PFSK-1 (cell line): ENCODE measurements around the gene ZBED4.

Experiments used
- FOXP2 ChIP-seq: optimal IDR thresholded peaks from 2 replicates; pipeline ENCODE3; 2011; ENCODE audit warnings: borderline replicate concordance, control low read depth, inconsistent platforms; ENCODE audit not compliant: insufficient read depth; ENCODE audit errors: extremely low read length, extremely low read depth
- POLR2AphosphoS5 ChIP-seq: IDR thresholded peaks from 2 replicates; pipeline ENCODE4 v1.6.1; 2012; ENCODE audit warnings: low read depth, mild to moderate bottlenecking, control low read depth, low read length, moderate library complexity
- SIN3A ChIP-seq: IDR thresholded peaks from 2 replicates; pipeline ENCODE4 v1.6.1; 2012; ENCODE audit warnings: mild to moderate bottlenecking, low read length, moderate library complexity, borderline replicate concordance; ENCODE audit not compliant: insufficient read depth
- TAF1 ChIP-seq: IDR thresholded peaks from 2 replicates; pipeline ENCODE4 v1.6.1; 2012; ENCODE audit warnings: low read length, control low read depth, borderline replicate concordance; ENCODE audit not compliant: insufficient read depth
- TF ChIP-seq, protein P1 (sequence below), 2 experiments: IDR thresholded peaks; 2 replicates each; pipeline versions ENCODE4 v1.6.1 to v1.8.0; 2011 to 2012; ENCODE audit warnings: low read depth in 2 of 2, low read length in 2 of 2, control low read depth in 1 of 2, inconsistent platforms in 1 of 2, mild to moderate bottlenecking in 1 of 2, moderate library complexity in 1 of 2; ENCODE audit not compliant: insufficient read depth in 1 of 2

ZBED4 gene

DNA sequence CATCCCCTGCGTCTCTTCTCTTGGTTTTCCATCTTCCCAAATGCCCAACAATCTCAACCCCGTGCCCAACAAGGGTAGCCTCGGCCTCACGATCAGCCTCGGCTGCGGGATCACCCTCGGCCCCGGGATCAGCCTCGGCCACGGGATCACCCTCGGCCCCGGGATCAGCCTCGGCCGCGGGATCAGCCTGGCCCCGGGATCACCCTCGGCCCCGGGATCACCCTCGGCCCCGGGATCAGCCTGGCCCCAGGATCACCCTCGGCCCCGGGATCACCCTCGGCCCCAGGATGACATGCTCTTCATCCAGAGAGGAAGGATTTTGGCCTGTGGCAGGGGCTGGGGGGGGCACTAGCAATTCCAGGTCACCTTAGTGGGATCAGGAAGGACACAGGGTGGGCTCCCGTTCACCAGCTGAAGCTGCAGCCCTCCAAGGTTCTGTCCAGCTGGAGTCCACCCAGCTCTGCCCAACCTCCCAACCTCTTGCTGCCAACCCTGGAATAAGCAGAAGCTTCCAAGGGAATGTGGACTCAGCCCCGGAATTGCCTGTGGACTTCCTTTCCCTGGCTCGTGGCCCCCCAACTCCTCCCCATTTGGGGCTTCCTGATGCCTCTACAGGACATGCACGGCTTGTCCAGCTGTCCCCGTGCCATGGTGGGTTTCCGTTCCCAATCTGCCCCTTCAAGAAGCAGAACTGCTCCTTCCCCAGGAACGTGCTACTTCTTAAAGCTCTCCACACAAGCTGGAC lies 58.4 kb downstream of the ZBED4 start:
- no peak for TF ChIP-seq POLR2AphosphoS5
- TF ChIP-seq SIN3A, result no peak
- TF ChIP-seq TAF1, result no peak
- no peak for TF ChIP-seq FOXP2
- TF ChIP-seq, protein P1, sequence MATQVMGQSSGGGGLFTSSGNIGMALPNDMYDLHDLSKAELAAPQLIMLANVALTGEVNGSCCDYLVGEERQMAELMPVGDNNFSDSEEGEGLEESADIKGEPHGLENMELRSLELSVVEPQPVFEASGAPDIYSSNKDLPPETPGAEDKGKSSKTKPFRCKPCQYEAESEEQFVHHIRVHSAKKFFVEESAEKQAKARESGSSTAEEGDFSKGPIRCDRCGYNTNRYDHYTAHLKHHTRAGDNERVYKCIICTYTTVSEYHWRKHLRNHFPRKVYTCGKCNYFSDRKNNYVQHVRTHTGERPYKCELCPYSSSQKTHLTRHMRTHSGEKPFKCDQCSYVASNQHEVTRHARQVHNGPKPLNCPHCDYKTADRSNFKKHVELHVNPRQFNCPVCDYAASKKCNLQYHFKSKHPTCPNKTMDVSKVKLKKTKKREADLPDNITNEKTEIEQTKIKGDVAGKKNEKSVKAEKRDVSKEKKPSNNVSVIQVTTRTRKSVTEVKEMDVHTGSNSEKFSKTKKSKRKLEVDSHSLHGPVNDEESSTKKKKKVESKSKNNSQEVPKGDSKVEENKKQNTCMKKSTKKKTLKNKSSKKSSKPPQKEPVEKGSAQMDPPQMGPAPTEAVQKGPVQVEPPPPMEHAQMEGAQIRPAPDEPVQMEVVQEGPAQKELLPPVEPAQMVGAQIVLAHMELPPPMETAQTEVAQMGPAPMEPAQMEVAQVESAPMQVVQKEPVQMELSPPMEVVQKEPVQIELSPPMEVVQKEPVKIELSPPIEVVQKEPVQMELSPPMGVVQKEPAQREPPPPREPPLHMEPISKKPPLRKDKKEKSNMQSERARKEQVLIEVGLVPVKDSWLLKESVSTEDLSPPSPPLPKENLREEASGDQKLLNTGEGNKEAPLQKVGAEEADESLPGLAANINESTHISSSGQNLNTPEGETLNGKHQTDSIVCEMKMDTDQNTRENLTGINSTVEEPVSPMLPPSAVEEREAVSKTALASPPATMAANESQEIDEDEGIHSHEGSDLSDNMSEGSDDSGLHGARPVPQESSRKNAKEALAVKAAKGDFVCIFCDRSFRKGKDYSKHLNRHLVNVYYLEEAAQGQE (IDR thresholded peaks at IDR 0.05; ENCODE audit: insufficient read depth in 1 of 2, low read depth in 2 of 2, low read length in 2 of 2), result no peak

DNA sequence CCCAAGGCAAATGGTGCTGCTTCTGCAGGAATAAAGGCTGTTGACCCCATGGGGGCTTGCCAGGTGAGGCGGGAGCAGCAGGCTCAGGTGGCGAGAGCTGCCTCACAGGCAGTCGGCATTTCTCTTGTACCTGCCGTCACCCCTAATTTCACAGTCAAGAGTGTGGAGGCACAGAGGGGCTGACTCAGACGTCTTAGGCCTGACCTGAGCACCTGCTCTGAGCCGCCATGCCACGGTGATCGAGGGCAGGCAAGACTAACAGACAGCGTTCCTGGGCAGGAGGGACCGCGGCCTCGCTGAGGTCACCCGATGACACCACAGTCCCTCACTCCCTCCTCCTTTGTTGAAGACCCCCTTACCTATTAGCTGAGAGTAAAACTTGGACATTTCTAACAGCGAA lies 59.4 kb downstream of the ZBED4 start:
- TF ChIP-seq, protein P1 (IDR thresholded peaks at IDR 0.05; ENCODE audit: insufficient read depth in 1 of 2, low read depth in 2 of 2, low read length in 2 of 2), result no peak
- TF ChIP-seq SIN3A (no peak), POLR2AphosphoS5 (no peak), FOXP2 (no peak), TAF1 (no peak)

DNA sequence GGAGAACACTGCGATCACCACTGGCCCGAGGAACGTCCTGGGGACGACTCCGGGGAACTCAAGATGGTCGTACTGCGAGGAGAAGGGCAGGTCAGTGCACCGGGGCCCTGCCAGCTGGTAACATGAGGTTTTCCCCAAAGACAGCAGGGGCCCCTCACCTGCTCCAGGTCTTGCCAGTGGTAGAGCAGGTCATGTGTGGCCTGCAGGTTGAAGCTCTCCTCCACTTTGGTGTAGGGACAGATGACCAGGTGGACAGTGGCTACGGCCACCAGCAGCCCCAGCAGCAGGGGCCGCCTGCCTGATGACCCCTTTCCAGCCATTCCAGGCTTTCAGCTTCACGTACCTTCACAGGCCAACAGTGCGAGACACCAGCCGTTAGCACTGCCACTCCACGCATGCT lies 59.8 kb downstream of the ZBED4 start:
- TF ChIP-seq SIN3A (no peak), TAF1 (no peak), FOXP2 (no peak), POLR2AphosphoS5 (no peak)
- TF ChIP-seq, protein P1 (IDR thresholded peaks at IDR 0.05; ENCODE audit: insufficient read depth in 1 of 2, low read depth in 2 of 2, low read length in 2 of 2), result no peak

DNA sequence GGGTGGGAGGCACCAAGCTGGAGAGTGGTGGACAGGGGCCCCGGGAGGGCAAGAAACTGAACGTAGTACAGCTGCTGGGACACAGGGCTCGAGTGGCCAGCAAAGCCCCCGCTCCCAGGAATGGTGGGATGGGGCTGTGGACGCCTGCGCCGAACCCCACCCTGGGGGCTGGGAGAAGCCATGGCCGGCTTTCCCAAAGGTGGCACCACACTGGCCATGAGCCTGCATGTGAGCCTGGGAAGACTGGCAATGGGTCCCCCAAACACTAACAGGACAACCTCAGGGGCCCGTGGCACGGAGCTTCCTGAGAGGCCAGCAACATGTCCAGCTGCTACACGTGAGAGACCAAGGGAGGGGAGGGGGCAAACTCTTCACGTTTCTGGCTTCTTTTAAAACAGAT lies 60.6 kb downstream of the ZBED4 start:
- TF ChIP-seq SIN3A (no peak), POLR2AphosphoS5 (no peak), FOXP2 (no peak), TAF1 (no peak)
- TF ChIP-seq, protein P1 (IDR thresholded peaks at IDR 0.05; ENCODE audit: insufficient read depth in 1 of 2, low read depth in 2 of 2, low read length in 2 of 2), result no peak
